ENCODE measurements around the gene LIAS.

Gene LIAS

GRCh38 chr4:39469429-39470077 is 10.7 kb downstream of the LIAS start:
- H3K4me1 Mint-ChIP-seq: peaks cover 6% of the 10 kb centered on the region
- H3K27ac Mint-ChIP-seq: no peak overlapping the region
- CTCF ChIA-PET: interaction anchor here (0.6 to 1.8 kb wide), 19 partner anchors 9 to 856 kb away, joined by 3 to 14 read pairs (median 3); partner anchors contain the start of genes PDS5A, RFC1 and SMIM14
- H3K4me3 Mint-ChIP-seq: no peak overlapping the region
- H3K9me3 Mint-ChIP-seq: no peaks in the 10 kb centered on the region
- H3K36me3 Mint-ChIP-seq: peaks cover 9% of the 10 kb centered on the region
- H3K27me3 Mint-ChIP-seq: no peaks in the 10 kb centered on the region
- peak; percentile 36 for DNase-seq

GRCh38 chr4:39470402-39470801 is 11.5 kb downstream of the LIAS start:
- Mint-ChIP-seq H3K27me3 (no peaks in the 10 kb centered on the region), H3K4me1 (peaks cover 6% of the 10 kb centered on the region), H3K9me3 (no peaks in the 10 kb centered on the region), H3K36me3 (peaks cover 6% of the 10 kb centered on the region), H3K27ac (no peak overlapping the region), H3K4me3 (no peak overlapping the region)
- no peak for DNase-seq
- CTCF ChIA-PET: interaction anchor here (0.7 to 1.8 kb wide), 2 partner anchors 10 to 22 kb away, joined by 4 to 5 read pairs; no protein-coding TSS in a partner anchor

GRCh38 chr4:39472396-39472795 is 13.5 kb downstream of the LIAS start:
- Mint-ChIP-seq H3K27ac (no peak overlapping the region), H3K27me3 (no peaks in the 10 kb centered on the region), H3K36me3 (peaks cover 11% of the 10 kb centered on the region), H3K4me1 (peaks cover 6% of the 10 kb centered on the region), H3K9me3 (no peaks in the 10 kb centered on the region), H3K4me3 (no peak overlapping the region)
- no peak for DNase-seq
- CTCF ChIA-PET: no interaction called here

GRCh38 chr4:39476187-39476895 is 17.5 kb downstream of the LIAS start:
- Mint-ChIP-seq H3K4me3 (no peak overlapping the region), H3K36me3 (peaks cover 7% of the 10 kb centered on the region), H3K4me1 (no peaks in the 10 kb centered on the region), H3K27me3 (no peaks in the 10 kb centered on the region), H3K27ac (no peak overlapping the region), H3K9me3 (no peaks in the 10 kb centered on the region)
- CTCF ChIA-PET: no interaction called here
- no peak for DNase-seq

DNA sequence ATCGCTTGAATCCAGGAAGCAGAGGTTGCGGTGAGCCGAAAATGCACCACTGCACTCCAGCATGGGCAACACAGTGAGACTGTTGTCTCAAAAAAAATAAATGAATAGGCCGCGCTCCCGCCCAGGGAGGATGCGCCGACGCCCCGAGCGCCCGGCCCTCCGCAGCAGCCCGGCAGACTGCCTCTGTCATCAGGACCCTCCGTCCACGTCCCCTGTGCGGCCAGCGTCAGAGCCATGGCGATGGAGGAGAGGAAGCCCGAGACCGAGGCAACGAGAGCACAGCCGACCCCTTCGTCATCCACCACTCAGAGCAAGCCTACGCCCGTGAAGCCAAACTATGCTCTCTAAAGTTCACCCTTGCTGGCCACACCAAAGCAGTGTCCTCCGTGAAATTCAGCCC is 21.4 kb downstream of the LIAS start:
- H3K4me1 Mint-ChIP-seq: no peaks in the 10 kb centered on the region
- no peak overlapping the region for H3K27ac Mint-ChIP-seq
- H3K4me3 Mint-ChIP-seq: no peak overlapping the region
- H3K27me3 Mint-ChIP-seq: no peaks in the 10 kb centered on the region
- no peak for DNase-seq
- H3K9me3 Mint-ChIP-seq: no peaks in the 10 kb centered on the region
- peaks cover 5% of the 10 kb centered on the region for H3K36me3 Mint-ChIP-seq
- CTCF ChIA-PET: interaction anchor here (0.8 kb wide), 1 partner anchor 278 kb away, joined by 4 read pairs; no protein-coding TSS in a partner anchor

DNA sequence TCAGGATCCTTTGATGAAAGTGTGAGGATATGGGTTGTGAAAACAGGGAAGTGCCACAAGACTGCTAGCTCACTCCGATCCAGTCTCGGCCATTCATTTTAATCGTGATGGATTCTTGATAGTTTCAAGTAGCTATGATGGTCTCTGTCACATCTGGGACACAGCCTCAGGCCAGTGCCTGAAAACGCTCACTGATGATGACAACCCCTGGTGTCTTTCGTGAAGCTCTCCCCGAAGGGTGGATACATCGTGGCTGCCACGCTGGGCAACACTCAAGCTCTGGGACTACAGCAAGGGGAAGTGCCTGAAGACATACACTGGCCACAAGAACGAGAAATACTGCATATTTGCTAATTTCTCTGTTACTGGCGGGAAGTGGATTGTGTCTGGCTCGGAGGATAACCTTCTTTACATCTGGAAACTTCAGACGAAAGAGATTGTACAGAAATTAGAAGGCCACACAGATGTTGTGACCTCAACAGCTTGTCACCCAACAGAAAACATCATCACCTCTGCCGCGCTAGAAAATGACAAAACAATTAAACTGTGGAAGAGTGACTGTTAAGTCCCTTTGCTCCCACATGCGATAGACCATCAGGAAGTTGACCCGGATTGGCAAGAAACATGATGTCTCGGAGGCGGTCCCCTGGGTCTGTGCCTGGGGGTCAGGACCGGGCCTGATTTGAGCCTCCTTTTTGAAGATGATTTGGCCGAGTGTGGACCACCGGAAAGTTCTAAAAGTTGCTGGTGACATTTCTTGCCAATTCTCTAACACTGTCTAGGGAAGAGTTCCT is 22.2 kb downstream of the LIAS start:
- Mint-ChIP-seq H3K4me1 (no peaks in the 10 kb centered on the region), H3K4me3 (no peak overlapping the region), H3K27me3 (no peaks in the 10 kb centered on the region), H3K9me3 (no peaks in the 10 kb centered on the region), H3K27ac (no peak overlapping the region), H3K36me3 (peaks cover 5% of the 10 kb centered on the region)
- CTCF ChIA-PET: no interaction called here
- DNase-seq: no peak

- Mint-ChIP-seq H3K27me3 (no peaks in the 10 kb centered on the region), H3K4me3 (no peak overlapping the region), H3K9me3 (no peaks in the 10 kb centered on the region), H3K27ac (no peak overlapping the region), H3K4me1 (no peaks in the 10 kb centered on the region), H3K36me3 (no peaks in the 10 kb centered on the region)
- no peak for DNase-seq
- CTCF ChIA-PET: no interaction called here
Observed at GRCh38 chr4:39484582-39485272, 25.9 kb downstream of the LIAS start.

DNA sequence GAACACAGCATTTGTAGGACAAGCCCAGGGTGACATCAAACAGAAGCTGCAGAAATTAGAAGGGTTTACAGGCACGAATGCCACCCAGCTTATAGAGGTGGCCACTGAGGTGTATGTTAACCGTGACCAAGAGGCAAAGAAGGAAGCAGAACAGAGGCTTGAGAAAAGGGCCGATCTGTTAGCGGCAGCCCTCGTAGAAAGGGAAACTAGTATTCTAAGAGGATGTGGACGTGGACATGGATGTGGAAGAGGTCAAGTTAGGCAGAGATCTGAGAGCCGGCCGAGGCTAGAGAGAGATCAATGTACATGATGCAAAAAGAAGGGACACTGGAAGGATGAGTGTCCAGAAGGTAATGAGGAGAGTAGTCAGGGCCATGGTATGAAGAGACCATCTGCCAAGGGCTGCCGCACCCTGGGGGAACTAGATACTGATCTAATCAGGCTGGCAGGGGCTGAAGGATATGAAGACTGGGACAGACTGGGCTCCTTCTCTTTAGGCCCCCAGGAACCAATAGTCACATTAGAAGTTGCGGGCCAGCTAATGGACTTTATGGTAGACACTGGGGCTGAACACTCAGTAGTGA is 27.5 kb downstream of the LIAS start:
- Mint-ChIP-seq H3K9me3 (no peaks in the 10 kb centered on the region), H3K27me3 (no peaks in the 10 kb centered on the region), H3K27ac (no peak overlapping the region), H3K4me3 (no peak overlapping the region), H3K36me3 (no peaks in the 10 kb centered on the region), H3K4me1 (no peaks in the 10 kb centered on the region)
- CTCF ChIA-PET: no interaction called here
- no peak for DNase-seq

- CTCF ChIA-PET: no interaction called here
- Mint-ChIP-seq H3K4me1 (no peaks in the 10 kb centered on the region), H3K4me3 (no peak overlapping the region), H3K27me3 (no peaks in the 10 kb centered on the region), H3K27ac (no peak overlapping the region), H3K36me3 (no peaks in the 10 kb centered on the region), H3K9me3 (no peaks in the 10 kb centered on the region)
- no peak for DNase-seq
Observed at GRCh38 chr4:39490322-39490721, 31.5 kb downstream of the LIAS start.

DNA sequence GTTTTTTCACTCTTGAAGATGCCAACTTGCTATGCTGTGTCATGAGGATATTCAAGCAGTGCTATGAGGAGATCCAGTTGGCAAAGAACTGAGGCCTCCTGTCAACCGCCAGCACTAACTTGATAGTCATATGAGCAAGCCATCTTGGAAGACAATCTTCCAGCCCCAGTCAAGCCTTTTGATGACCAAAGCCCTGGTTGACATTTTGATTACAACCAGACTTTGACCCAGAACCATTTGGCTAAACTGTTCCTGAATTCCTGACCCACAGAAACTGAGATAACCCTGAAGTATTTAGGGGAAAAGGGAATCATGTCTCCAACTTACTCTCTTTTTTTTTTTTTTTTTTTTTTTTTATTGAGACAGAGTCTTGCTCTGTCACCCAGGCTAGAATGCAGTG is 35.5 kb downstream of the LIAS start:
- no peak overlapping the region for H3K27ac Mint-ChIP-seq
- no peak overlapping the region for H3K4me3 Mint-ChIP-seq
- CTCF ChIA-PET: no interaction called here
- no peaks in the 10 kb centered on the region for H3K27me3 Mint-ChIP-seq
- no peak for DNase-seq
- H3K4me1 Mint-ChIP-seq: no peaks in the 10 kb centered on the region
- no peaks in the 10 kb centered on the region for H3K9me3 Mint-ChIP-seq
- H3K36me3 Mint-ChIP-seq: peaks cover 4% of the 10 kb centered on the region

DNA sequence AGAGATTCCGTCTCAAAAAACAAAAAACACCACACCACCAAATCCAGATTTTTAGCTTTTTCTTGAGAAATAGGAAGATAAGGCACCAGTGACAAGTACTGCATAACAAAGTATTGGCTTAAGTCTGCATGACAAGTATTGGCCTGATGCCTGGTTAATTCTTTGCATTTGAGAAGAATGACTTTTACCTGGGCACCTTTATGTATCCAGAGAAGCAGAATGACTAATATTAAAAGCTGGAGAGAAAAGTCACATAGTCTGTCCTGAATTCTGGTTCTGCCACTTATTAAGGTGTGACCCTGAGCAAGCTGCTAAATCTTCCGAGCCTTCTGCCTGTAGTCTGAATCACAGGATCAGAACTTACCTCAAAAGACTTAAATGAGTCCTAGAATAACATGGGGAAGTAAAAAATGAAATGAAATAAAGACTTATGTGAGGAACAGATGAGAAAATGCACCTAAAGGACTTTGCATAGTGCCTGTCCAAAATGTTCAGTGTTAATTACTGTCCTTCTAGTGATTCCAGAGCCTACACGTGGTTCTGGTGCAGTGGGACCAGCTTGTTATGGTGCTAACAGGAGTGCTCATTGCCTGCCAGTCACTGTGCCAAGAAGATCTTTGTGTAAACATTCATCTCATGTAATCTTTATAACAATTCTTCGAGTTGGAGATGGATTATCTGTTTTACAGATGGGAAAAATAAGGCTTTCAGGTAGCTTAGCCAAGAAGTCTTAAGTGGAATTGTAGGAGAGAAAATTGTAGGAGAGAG is 36.8 kb downstream of the LIAS start:
- H3K27ac Mint-ChIP-seq: no peak overlapping the region
- no peak for DNase-seq
- no peaks in the 10 kb centered on the region for H3K4me1 Mint-ChIP-seq
- peaks cover 6% of the 10 kb centered on the region for H3K36me3 Mint-ChIP-seq
- H3K9me3 Mint-ChIP-seq: no peaks in the 10 kb centered on the region
- CTCF ChIA-PET: no interaction called here
- H3K4me3 Mint-ChIP-seq: no peak overlapping the region
- H3K27me3 Mint-ChIP-seq: no peaks in the 10 kb centered on the region

DNA sequence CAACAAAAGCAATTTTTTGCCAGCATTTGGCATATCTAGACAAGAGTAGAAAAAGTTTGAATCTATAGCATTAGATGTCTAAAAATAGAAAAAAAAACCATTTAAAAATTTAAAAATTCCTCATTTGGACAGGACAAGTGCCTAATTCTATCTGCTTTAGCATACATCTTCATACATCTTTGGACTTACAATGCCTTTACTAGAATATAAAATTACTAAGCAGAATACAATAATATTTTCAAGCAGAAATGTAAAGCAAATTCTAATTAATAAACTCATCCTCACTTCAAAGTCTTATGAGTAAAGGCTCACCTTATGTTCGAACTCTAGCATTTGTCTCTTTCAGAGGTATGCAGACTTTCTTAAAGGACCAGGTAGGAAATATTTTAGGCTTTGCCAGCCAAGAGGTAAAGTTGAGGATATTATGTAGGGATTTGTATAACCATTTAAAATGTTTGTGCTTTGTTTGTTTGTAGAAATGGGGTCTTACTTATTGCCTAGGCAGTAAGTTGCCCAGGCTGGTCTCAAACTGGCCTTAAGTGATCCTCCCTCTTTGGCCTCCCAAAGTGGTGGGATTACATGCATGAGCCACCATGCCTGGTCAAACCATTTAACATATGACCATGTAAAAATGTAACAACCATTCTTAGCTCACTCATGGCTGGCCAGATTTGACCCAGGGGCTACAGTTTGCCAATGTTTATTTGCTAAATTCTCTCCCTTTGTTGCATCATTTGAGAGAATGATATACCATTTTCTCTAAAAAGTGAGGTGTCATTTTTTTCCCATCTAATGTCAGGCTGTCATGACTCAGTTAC is 39.3 kb downstream of the LIAS start:
- DNase-seq: no peak
- H3K27ac Mint-ChIP-seq: no peak overlapping the region

DNA sequence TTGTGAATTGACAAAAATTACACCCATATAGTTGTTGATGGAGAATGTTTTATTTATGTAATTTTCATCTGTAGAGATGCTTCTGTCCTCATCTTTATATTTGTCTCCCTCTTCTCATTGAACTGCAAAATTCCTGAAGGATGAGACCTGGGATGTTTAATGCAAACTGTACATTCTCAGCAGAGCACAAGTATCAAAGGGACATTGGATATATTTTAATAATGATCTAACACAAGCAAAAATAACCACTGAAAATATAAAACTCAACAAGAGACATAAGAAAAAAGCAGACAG is 39.8 kb downstream of the LIAS start:
- no peak for DNase-seq
- H3K4me3 Mint-ChIP-seq: no peak overlapping the region
- no peaks in the 10 kb centered on the region for H3K9me3 Mint-ChIP-seq
- H3K36me3 Mint-ChIP-seq: peaks cover 19% of the 10 kb centered on the region
- H3K4me1 Mint-ChIP-seq: no peaks in the 10 kb centered on the region
- H3K27me3 Mint-ChIP-seq: no peaks in the 10 kb centered on the region
- CTCF ChIA-PET: no interaction called here
- no peak overlapping the region for H3K27ac Mint-ChIP-seq

More for the DNA sequence above, 39.3 kb downstream of the LIAS start:
- Mint-ChIP-seq H3K4me1 (no peaks in the 10 kb centered on the region), H3K4me3 (no peak overlapping the region), H3K9me3 (no peaks in the 10 kb centered on the region), H3K27me3 (no peaks in the 10 kb centered on the region), H3K36me3 (peaks cover 14% of the 10 kb centered on the region)
- CTCF ChIA-PET: no interaction called here

Data from activated naive CD4-positive, alpha-beta T cell treated with anti-CD3 and anti-CD28 coated beads, Interleukin-2, amount 10 ng/mL, durations not matched to agents 7 days and 5 days (primary cell).